ENCODE data around the gene ADPRH. TPM values are rescaled to one million over a fixed set of nuclear protein-coding genes. Genes with fewer than 3 reads are reported as not detected.

ADPRH gene
- total RNA-seq, 3 donors from 2014 or later: 0.93 to 9.1 (median 2.7) TPM

GRCh38 chr3:119616056-119616455 lies 36.8 kb downstream of the ADPRH start:
- no peaks in the 10 kb centered on the region for H3K9me3 ChIP-seq
- H3K4me3 ChIP-seq: no peak overlapping the region
- no peak for TF ChIP-seq CTCF (IDR thresholded peaks at IDR 0.05)
- DNase-seq (no peak), ATAC-seq (no peak)
- no peaks in the 10 kb centered on the region for H3K36me3 ChIP-seq (ENCODE audit: low read depth)
- intact Hi-C loops (cut with DNase I, micrococcal nuclease): no loop called here
- H3K4me1 ChIP-seq (ENCODE audit: low read depth): no peaks in the 10 kb centered on the region

- DNase-seq: no peak
Measured at GRCh38 chr3:119619094-119619493, 39.8 kb downstream of the ADPRH start.

DNA sequence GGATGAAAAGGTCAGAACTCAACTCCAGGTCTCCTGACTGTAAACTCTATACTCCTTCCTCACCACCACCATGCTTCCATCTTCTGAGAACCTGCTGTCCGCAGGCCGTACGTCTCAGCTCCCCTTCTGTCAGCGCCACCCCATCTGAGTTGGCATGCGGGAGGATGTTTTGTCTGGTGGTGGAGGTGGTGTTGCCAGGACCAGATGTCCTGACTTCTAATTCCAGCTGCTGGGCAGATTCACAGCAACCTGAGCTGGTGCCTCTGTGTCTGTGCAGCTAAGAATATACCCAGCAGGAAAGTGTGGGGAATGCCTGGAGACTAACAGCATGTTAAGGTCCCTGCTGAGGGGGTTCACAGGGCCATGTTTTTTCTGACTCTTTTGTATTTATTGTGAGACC lies 41.6 kb downstream of the ADPRH start:
- Histone ChIP-seq H3K9me3 (no peaks in the 10 kb centered on the region), H3K4me1 (ENCODE audit: low read depth) (no peaks in the 10 kb centered on the region), H3K4me3 (no peak overlapping the region), H3K36me3 (ENCODE audit: low read depth) (no peaks in the 10 kb centered on the region)
- DNase-seq (no peak), ATAC-seq (no peak)
- no peak for TF ChIP-seq CTCF (IDR thresholded peaks at IDR 0.05)
- intact Hi-C loops (cut with DNase I, micrococcal nuclease): no loop called here

More at GRCh38 chr3:119619094-119619493, 39.8 kb downstream of the ADPRH start:
- intact Hi-C loops (cut with DNase I, micrococcal nuclease): no loop called here
- no peaks in the 10 kb centered on the region for H3K9me3 ChIP-seq
- no peak for TF ChIP-seq CTCF (IDR thresholded peaks at IDR 0.05)
- ATAC-seq: no peak
- no peak overlapping the region for H3K4me3 ChIP-seq
- no peaks in the 10 kb centered on the region for H3K4me1 ChIP-seq (ENCODE audit: low read depth)
- H3K36me3 ChIP-seq (ENCODE audit: low read depth): no peaks in the 10 kb centered on the region

DNA sequence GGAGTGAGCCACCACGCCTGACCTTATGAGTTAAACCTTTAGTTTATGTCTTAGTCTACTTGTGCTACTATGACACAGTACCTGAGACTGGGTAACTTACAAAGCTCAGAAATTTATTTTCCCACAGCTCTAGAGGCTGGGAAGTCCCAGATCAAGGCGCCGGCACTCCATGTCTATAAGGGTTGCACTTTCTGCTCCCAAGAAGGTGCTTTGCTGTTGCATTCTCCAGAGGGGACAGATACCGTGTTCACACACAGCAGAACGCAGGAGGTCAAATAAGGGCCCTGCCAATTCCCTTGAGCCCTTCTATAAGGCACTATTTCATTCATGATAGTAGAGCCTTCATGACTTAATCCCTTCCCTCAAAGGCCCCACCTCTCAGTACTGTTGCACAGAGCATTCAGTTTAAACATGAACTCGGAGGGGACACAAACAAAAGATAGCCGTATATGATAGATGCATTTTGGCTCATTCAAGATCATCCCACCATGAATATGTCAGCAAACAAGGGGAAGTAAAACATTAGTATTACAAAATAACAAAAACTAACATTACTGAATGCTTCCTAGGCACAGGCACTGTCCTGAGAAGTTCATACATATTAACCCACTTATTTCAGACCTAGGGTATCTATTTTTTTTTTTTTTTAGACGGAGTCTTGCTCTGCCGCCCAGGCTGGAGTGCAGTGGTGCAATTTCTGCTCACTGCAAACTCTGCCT lies 44.9 kb downstream of the ADPRH start:
- no peaks in the 10 kb centered on the region for H3K36me3 ChIP-seq (ENCODE audit: low read depth)
- H3K9me3 ChIP-seq: no peaks in the 10 kb centered on the region
- TF ChIP-seq CTCF (IDR thresholded peaks at IDR 0.05): no peak
- H3K4me1 ChIP-seq (ENCODE audit: low read depth): no peaks in the 10 kb centered on the region
- ATAC-seq: no peak
- DNase-seq: no peak
- H3K4me3 ChIP-seq: no peak overlapping the region
- intact Hi-C loops (cut with DNase I, micrococcal nuclease): no loop called here

- Histone ChIP-seq H3K9me3 (no peaks in the 10 kb centered on the region), H3K4me3 (no peak overlapping the region), H3K4me1 (ENCODE audit: low read depth) (no peaks in the 10 kb centered on the region), H3K36me3 (ENCODE audit: low read depth) (no peaks in the 10 kb centered on the region)
- intact Hi-C loops (cut with DNase I, micrococcal nuclease): no loop called here
- no peak for TF ChIP-seq CTCF (IDR thresholded peaks at IDR 0.05)
- ATAC-seq (no peak), DNase-seq (no peak)
Measured at GRCh38 chr3:119625451-119626153, 46.3 kb downstream of the ADPRH start.

All from mucosa of descending colon (tissue), 3 donors.